ENCODE results near the gene PLEKHA4. TPM values are rescaled to one million over a fixed set of nuclear protein-coding genes. Genes with fewer than 3 reads are reported as not detected.
"Not testable (repeated sequence)": the region's sequence is repeated elsewhere in the genome, so short reads cannot be mapped to it uniquely, and the experiment has no call there.

Gene PLEKHA4
- total RNA-seq, 1 donor from 2014 or later, result 519 TPM

- ATAC-seq, result no peak
- no peak for DNase-seq (ENCODE audit: low spot score)
- intact Hi-C loops (cut with DNase I), result no loop called here
These were observed 75.1 kb downstream of the PLEKHA4 start for GRCh38 chr19:48793271-48793670.

- DNase-seq (ENCODE audit: low spot score); ATAC-seq; intact Hi-C loops (cut with DNase I): not testable (repeated sequence)
These were observed 81.1 kb downstream of the PLEKHA4 start for GRCh38 chr19:48787331-48787730.

Other genes with a start within 250 kb of the PLEKHA4 start
- 789 TPM for gene RPL18, start 249.4 kb downstream of the PLEKHA4 start, total RNA-seq
- gene SPHK2, start 249.1 kb downstream of the PLEKHA4 start, total RNA-seq, result 21.5 TPM
- 13.7 TPM for gene DBP, start 231.2 kb downstream of the PLEKHA4 start, total RNA-seq
- 10.5 TPM for gene CA11, start 222.4 kb downstream of the PLEKHA4 start, total RNA-seq
- 1.4 TPM for gene NTN5, start 195.6 kb downstream of the PLEKHA4 start, total RNA-seq
- not detected for gene FUT2, start 172.6 kb downstream of the PLEKHA4 start, total RNA-seq
- 5.8 TPM for gene MAMSTR, start 148.9 kb downstream of the PLEKHA4 start, total RNA-seq
- 28.0 TPM for gene RASIP1, start 128.0 kb downstream of the PLEKHA4 start, total RNA-seq
- 0.27 TPM for gene IZUMO1, start 121.7 kb downstream of the PLEKHA4 start, total RNA-seq
- 3.6 TPM for gene FUT1, start 116.0 kb downstream of the PLEKHA4 start, total RNA-seq
- not detected for gene FGF21, start 113.1 kb downstream of the PLEKHA4 start, total RNA-seq
- gene BCAT2, start 57.6 kb downstream of the PLEKHA4 start, total RNA-seq, result 38.0 TPM
- gene HSD17B14, start 32.1 kb downstream of the PLEKHA4 start, total RNA-seq, result 22.2 TPM
- gene PPP1R15A, start 3.8 kb upstream of the PLEKHA4 start, total RNA-seq, result 95.8 TPM
- gene TULP2, start 30.1 kb upstream of the PLEKHA4 start, total RNA-seq, result 1.1 TPM
- gene NUCB1, start 31.7 kb upstream of the PLEKHA4 start, total RNA-seq, result 262 TPM
- gene DHDH, start 65.1 kb upstream of the PLEKHA4 start, total RNA-seq, result 1.1 TPM
- gene BAX, start 86.3 kb upstream of the PLEKHA4 start, total RNA-seq, result 48.0 TPM
- 3,094 TPM for gene FTL, start 96.7 kb upstream of the PLEKHA4 start, total RNA-seq
- gene GYS1, start 124.7 kb upstream of the PLEKHA4 start, total RNA-seq, result 42.0 TPM
- 29.9 TPM for gene RUVBL2, start 125.3 kb upstream of the PLEKHA4 start, total RNA-seq
- gene LHB, start 148.5 kb upstream of the PLEKHA4 start, total RNA-seq, result not detected
- not detected for gene CGB3, start 155.7 kb upstream of the PLEKHA4 start, total RNA-seq
- gene CGB2, start 163.3 kb upstream of the PLEKHA4 start, total RNA-seq, result not detected
- not detected for gene CGB1, start 168.3 kb upstream of the PLEKHA4 start, total RNA-seq
- gene CGB5, start 175.2 kb upstream of the PLEKHA4 start, total RNA-seq, result not detected
- gene CGB8, start 180.5 kb upstream of the PLEKHA4 start, total RNA-seq, result not detected
- gene CGB7, start 189.1 kb upstream of the PLEKHA4 start, total RNA-seq, result not detected
- gene NTF4, start 196.2 kb upstream of the PLEKHA4 start, total RNA-seq, result not detected
- not detected for gene KCNA7, start 204.1 kb upstream of the PLEKHA4 start, total RNA-seq
- gene SNRNP70, start 216.8 kb upstream of the PLEKHA4 start, total RNA-seq, result 299 TPM
- 9.8 TPM for gene LIN7B, start 245.8 kb upstream of the PLEKHA4 start, total RNA-seq